GM21723 (cell line): ENCODE measurements around the gene NPVF.

ENCODE experiments used
- ATAC-seq: cut with Tn5 transposase; IDR thresholded peaks from one replicate; pipeline ENCODE4 v1.9.1; 2021; ENCODE audit warnings: mild to moderate bottlenecking, moderate library complexity; ENCODE audit not compliant: unreplicated experiment

Gene NPVF

DNA sequence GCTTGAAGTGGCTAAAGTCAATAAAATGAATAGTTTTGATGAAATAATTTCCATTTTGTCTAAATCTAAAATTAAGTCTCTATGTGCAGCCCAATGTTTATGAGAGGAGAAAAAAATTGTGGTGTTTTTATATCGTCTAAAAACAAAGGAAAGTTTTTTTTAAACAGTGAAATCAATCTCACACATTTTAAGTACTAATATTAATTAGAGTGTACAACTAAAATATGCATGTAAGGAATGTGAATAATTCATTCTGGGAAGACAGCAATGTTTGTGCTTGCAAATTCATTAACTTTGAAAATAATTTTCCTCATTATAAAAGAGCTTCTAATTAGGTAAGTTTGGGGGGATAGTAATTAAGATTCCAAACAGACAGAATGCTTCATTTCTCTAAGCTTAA, at the start of gene NPVF:
TSS of gene NPVF (minus strand) at position 101 of the 400 bp plus-strand sequence. CDS start at position 54, 47 bp downstream.
- no peak for ATAC-seq

- no peak for ATAC-seq
Measured at GRCh38 chr7:25272265-25272664, 44.0 kb upstream of the NPVF start.

DNA sequence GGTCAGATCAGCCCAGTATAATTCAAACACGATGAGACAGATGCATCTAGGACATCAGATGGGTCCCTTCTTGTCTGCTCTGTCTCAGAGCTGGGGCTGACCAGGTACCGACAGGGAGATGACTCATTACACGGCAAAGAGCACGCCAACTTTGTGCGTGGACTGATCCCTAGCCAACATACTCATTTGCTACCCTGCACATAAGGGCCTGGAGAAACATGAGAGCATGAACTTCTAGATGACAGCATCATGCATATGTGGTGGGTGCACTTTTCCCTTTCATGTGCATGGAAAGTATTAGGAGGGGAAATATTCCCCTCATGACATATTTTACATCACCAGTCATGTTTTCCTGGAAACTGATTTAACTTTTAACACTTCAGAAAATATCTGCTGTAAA, 35.1 kb upstream of the NPVF start:
- ATAC-seq = no peak

DNA sequence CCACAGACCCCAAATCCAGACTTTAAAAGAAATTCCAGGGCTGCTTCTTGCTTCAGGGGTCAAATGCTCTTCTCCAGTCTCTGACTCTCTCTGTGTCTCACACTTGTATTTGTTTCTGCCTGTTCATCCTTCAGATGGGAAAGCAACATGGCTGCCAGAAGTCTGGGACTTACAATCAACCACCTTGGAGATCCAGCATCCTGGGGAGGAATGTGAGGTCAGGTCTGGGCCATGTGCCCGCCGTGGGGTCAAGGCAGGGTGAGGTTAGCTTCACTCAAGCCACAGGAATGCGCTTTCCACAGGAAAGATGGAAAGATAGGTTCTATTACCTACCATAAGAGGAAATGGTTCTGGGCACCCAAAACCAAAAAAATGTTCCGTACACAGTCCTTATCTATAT, 34.3 kb upstream of the NPVF start:
- ATAC-seq = no peak

GRCh38 chr7:25261545-25262140, 33.4 kb upstream of the NPVF start:
- no peak for ATAC-seq

DNA sequence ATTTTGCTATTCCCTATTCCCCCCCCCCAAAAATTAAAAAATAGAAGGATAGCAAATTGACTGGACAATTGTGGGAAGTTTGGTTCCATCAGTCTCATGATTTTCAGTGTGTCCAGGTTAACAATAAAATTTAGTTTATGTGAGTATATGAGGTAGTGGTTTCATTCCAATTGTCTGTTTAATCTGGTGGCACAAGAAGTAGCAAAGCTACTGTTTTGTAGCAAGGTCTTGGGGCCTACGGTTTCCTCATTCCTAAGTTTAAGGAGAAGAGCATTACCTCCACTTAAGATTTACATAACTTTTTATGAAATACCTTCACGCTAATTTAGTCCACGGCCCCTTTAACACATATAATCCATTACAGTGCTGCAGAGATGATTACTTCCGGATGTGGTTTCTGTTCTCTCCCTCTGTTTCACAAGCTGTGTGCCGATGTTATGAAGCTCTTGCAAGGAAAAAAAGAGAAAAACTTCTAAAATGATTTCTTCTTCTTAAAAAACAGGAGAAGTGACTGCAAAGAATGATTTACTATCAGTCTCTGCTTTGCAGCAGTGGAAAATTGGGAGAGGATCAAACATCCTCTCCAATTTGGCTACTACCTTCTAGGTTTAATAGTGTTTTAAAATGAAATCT, 32.7 kb upstream of the NPVF start:
- ATAC-seq = no peak

DNA sequence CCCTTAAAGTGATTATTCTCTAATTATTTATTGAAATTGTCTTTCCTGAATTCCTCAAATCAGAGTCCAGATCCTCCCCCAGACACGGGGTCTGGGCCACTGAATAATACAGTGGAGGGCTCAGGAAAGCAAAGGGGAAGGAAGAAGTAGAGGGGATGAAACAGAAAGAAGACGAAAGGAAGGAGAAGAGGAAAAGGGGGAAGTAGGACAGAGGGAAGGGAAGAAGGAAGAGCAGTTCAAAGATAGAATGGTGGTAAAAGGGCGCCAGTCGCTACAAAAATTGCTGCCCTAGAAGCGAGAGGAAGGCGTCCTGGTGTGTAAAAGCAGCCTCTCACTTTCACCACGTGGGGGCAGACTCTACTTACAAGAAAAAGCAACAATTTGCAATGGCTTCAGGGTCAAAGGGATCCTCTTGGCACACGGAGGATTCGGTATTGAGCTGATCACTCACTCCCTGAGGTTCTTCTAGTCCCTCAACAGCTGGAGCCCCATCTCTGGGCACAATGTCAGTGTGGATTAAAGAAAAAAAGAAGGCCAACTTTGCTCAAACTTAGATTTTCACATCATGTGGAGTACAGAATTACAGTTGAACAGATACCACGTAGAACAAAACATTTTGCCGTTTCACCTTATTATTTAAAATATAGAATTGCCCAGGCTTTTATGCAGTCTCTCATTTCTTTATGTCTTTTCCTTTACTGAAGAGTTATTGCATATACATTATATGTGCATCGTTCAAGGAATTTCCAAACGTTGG, 31.4 kb upstream of the NPVF start:
- ATAC-seq = peak; percentile 68

DNA sequence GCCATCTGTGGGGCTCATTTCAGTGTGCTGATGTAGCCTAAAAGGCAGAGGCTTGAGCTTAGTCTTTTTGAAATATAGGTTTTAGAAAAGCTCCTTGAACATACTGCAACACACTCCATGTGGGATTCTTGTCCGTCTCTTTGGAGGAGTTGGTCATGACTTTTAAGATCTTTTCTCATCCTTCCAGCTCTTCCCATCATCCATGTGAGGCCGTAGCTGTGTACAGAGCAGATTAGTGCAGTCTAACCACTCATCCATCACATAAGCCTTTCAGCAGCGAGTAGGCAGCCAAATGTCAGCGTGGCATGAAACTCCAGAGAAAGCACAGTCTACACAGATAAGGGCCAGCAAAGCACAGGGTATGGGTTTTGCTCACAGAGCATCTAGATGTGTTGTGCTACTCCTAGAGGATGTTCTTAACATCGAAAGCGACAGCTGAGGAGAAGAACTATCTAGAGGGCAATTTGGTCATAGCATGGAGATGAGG, 28.1 kb upstream of the NPVF start:
- no peak for ATAC-seq

- no peak for ATAC-seq
Measured at GRCh38 chr7:25255611-25256332, 27.5 kb upstream of the NPVF start.

DNA sequence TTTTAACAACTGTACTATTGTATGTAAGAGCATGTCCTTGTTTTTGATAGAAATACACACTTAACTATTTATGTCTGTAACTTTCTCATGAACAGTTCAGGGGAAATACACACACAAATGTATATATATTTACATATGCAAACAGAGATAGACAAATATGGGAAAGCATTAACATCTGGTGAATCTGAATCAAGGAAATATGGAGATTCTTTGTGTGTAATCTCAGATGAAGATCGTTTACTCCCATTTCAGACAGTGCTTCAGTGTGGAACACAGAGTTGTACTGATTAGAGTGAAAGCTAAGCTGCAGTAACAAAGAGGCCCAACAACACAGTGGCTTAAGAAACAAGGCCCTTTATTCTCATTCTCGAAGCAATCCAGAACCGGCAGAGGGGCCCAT, 26.3 kb upstream of the NPVF start:
- ATAC-seq = no peak

DNA sequence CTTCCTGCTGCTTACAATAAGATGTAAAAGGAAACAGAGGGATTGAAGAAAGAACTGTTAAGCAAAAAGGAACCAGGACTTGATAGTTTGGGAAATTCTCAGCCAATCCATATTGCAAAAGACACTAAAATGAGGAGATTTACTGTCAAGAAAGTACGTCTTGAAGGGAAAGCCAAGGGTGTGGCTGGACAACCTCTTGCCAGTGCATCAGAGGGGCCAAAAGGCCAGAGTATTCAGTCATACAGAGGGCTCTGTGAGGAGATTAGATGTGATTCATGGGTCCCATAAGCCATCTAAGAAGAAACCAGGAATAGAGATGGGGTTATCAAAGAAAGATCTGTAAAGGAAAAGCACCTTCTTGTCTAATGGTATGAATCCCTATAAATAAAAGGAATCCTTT, 25.4 kb upstream of the NPVF start:
- ATAC-seq = no peak

DNA sequence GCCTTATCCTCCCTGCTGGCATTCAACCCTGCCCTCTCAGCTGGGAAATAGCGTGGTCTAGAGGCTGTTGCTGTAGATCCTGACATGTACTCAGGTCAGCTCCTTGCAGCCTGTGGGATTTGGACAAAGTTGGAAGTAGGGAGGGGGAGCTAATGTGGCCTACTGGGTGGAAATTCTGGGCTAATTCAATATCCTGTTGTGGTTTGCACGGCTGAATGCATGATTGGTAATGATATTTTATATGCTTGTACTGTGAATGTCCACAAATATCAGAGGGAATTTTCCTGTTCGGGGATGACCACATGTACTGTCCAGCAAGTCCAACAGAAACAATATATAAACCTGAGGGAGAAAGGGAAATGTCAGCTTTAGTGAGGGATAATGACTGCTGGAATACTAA, 22.1 kb upstream of the NPVF start:
- no peak for ATAC-seq

GRCh38 chr7:25249772-25250171, 21.5 kb upstream of the NPVF start:
- no peak for ATAC-seq

DNA sequence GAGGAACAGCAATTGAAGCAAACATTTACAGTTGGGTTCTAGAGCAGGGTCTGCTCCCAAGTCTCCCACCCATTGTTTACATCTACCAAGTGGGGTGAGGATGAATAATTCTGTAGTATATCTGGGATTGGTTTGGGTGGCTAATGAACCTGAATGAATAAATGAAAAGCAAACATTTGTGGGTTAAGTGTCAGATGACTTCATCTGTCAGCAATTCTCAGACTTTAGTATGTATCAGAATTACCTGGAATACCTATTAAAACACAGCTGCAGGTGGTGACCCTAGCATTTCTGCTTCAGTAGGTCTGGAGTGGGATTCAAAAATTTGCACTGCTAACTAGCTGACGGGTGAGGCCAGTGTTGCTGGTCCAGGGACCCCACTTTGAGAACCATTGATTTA, 18.0 kb upstream of the NPVF start:
- no peak for ATAC-seq

DNA sequence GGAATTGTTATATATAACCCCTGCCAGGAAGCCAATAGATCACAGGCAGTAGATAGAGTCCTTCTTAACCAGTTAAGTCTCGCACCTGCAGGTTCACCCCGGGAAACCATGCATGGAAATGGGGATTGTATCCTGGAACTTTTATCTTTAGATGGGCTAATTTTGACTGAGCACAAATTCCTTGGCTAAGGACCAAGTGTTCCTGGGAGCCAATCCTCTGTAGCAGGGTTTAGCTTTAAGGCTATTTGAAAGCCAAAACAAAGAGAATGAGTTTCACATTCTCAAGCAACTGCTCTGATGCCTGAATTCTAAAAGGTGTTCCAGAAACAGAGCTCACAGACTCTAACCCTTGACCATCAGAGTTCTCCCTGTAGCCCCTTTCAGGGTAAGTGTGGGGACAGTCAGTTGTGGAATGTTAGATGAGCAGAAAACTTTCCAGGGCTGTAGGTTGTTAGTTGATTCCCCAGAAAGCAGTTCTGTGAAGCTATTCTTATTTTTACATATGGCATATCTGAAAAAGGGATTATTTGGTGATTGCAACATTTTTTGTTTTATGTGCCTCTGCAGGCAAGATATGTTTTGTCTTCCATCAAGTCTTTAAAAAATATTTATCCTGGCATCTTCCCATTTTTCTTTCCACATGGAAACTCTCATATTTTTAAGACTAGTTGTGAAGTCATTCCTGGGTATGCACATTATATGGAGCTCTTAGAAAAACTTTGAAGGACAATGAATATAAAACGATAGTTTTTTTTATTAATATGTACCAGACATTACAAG, 16.2 kb upstream of the NPVF start:
- ATAC-seq = no peak

GRCh38 chr7:25242678-25243077, 14.4 kb upstream of the NPVF start:
- no peak for ATAC-seq

- no peak for ATAC-seq
Measured at GRCh38 chr7:25240896-25241295, 12.6 kb upstream of the NPVF start.

GRCh38 chr7:25240340-25240739, 12.1 kb upstream of the NPVF start:
- no peak for ATAC-seq

- ATAC-seq = no peak
Measured at GRCh38 chr7:25239888-25240287, 11.6 kb upstream of the NPVF start.

GRCh38 chr7:25238066-25238725, 9.9 kb upstream of the NPVF start:
- no peak for ATAC-seq
